HG03521 (cell line): ENCODE results near the gene LRRC4B.
"Not testable (repeated sequence)": the region's sequence is repeated elsewhere in the genome, so short reads cannot be mapped to it uniquely, and the experiment has no call there.

Source experiments
- ATAC-seq: cut with Tn5 transposase; IDR thresholded peaks from one replicate; pipeline ENCODE4 v1.9.1; 2021; ENCODE audit warnings: mild to moderate bottlenecking, moderate library complexity; ENCODE audit not compliant: unreplicated experiment

LRRC4B gene

GRCh38 chr19:50531171-50531612, 37.0 kb downstream of the LRRC4B start:
- no peak for ATAC-seq

GRCh38 chr19:50528052-50528451, 40.2 kb downstream of the LRRC4B start:
- ATAC-seq = not testable (repeated sequence)

GRCh38 chr19:50522881-50523280, 45.4 kb downstream of the LRRC4B start:
- no peak for ATAC-seq

GRCh38 chr19:50520822-50521465, 47.3 kb downstream of the LRRC4B start:
- no peak for ATAC-seq

GRCh38 chr19:50519006-50519575, 49.1 kb downstream of the LRRC4B start:
- no peak for ATAC-seq

GRCh38 chr19:50518091-50519005, 49.9 kb downstream of the LRRC4B start:
- ATAC-seq = no peak

GRCh38 chr19:50517704-50518075, 50.5 kb downstream of the LRRC4B start:
- no peak for ATAC-seq

- no peak for ATAC-seq
These were observed 51.1 kb downstream of the LRRC4B start for GRCh38 chr19:50516964-50517703.

GRCh38 chr19:50516456-50516855, 51.8 kb downstream of the LRRC4B start:
- no peak for ATAC-seq

GRCh38 chr19:50515168-50515561, 53.1 kb downstream of the LRRC4B start:
- no peak for ATAC-seq

- ATAC-seq = no peak
These were observed 53.7 kb downstream of the LRRC4B start for GRCh38 chr19:50514346-50515167.

- ATAC-seq = no peak
These were observed 54.4 kb downstream of the LRRC4B start, which contains the start of gene ASPDH for GRCh38 chr19:50513746-50514345. TSS of gene ASPDH (minus strand) at chr19:50513913. CDS start at chr19:50513823, 90 bp downstream.

GRCh38 chr19:50512999-50513745, 55.1 kb downstream of the LRRC4B start:
- no peak for ATAC-seq

GRCh38 chr19:50512112-50512998, 55.9 kb downstream of the LRRC4B start:
- no peak for ATAC-seq

- ATAC-seq = peak; percentile 87
These were observed 57.0 kb downstream of the LRRC4B start, which contains the start of gene JOSD2 for GRCh38 chr19:50511069-50511822. TSS of gene JOSD2 (minus strand) at chr19:50511191. CDS start at chr19:50510431, 760 bp downstream.

- ATAC-seq = no peak
These were observed 57.6 kb downstream of the LRRC4B start for GRCh38 chr19:50510700-50511068.

- ATAC-seq = no peak
These were observed 58.0 kb downstream of the LRRC4B start for GRCh38 chr19:50510121-50510670.
